ENCODE results near the gene NAPA. TPM values are rescaled to one million over a fixed set of nuclear protein-coding genes. Genes with fewer than 3 reads are reported as not detected.
A peak's percentile ranks its signal among the peaks of the same experiment; 100 is the strongest.

NAPA gene
- total and polyA plus RNA-seq, 2 of the 13 experiments (the other 11 are each of a cell fraction or from before 2014, with no cell fraction given): 32.6 to 65.9 TPM

- TF ChIP-seq ZNF770 (CRISPR knock-in tag; IDR thresholded peaks at IDR 0.05) (peak; percentile 5; the same call in 1 of the 2 replicates), BCL6 (CRISPR knock-in tag; IDR thresholded peaks at IDR 0.05) (no peak), MAFK (conservative IDR thresholded peaks at IDR 0.05 in 1 of 2, IDR thresholded peaks at IDR 0.05 in 1 of 2; ENCODE audit: low read length in 2 of 2) (no peak), ZNF569 (CRISPR knock-in tag; IDR thresholded peaks at IDR 0.05; ENCODE audit: borderline replicate concordance) (no peak), ZBTB46 (CRISPR knock-in tag; IDR thresholded peaks at IDR 0.05; ENCODE audit: borderline replicate concordance) (no peak), ZNF530 (CRISPR knock-in tag; IDR thresholded peaks at IDR 0.05; ENCODE audit: low read depth) (no peak), KAT2B (IDR thresholded peaks at IDR 0.05; ENCODE audit: borderline replicate concordance, low read depth, low read length) (no peak), ZFYVE20 (CRISPR knock-in tag; IDR thresholded peaks at IDR 0.05; ENCODE audit: borderline replicate concordance, low read depth) (no peak), ZNF407 (CRISPR knock-in tag; IDR thresholded peaks at IDR 0.05; ENCODE audit: not compliant biosample characterization) (peak; percentile 69), CREM (IDR thresholded peaks at IDR 0.05) (peak; percentile 99), CREM (CRISPR knock-in tag; IDR thresholded peaks at IDR 0.05) (peak; percentile 95), ZNF10 (CRISPR knock-in tag; IDR thresholded peaks at IDR 0.05; ENCODE audit: borderline replicate concordance, low read depth) (no peak), MYNN (CRISPR knock-in tag; IDR thresholded peaks at IDR 0.05; ENCODE audit: low read depth) (no peak), SIX4 (CRISPR knock-in tag; IDR thresholded peaks at IDR 0.05) (no peak), ETS1 (CRISPR knock-in tag; IDR thresholded peaks at IDR 0.05) (no peak)
These were observed 30.8 kb downstream of the NAPA start, which contains the start of gene KPTN (continued) for GRCh38 chr19:47483800-47484690.
